A549 (cell line): Measurements from ENCODE around the gene SMIM30. TPM values are rescaled to one million over a fixed set of nuclear protein-coding genes. Genes with fewer than 3 reads are reported as not detected.

Source experiments
- ATAC-seq, 2 experiments: fragments of 200-7000 bp in 1 of 2; fragments of >200 bp in 1 of 2; cut with Nextera tagmentation in 1 of 2; cut with Tn5 transposase in 1 of 2; 3 replicates each; pipeline versions ENCODE4 v1.8.0 to v1.9.1; 2018 to 2020; ENCODE audit warnings: mild to moderate bottlenecking in 1 of 2, moderate library complexity in 1 of 2
- CTCF ChIA-PET: fragments of 300-600 bp; sonication (Branson Sonifier 250); formaldehyde crosslinking; extraction: SDS; loops from one replicate; lab custom pipeline; 2021; ENCODE audit warnings: antibody characterized with exemption, inconsistent platforms; lab: Yijun Ruan, JAX
- POLR2A ChIA-PET: fragments of 350-600 bp; formaldehyde crosslinking; extraction: SDS; loops from one replicate; lab custom pipeline; 2021; ENCODE audit warnings: antibody characterized with exemption, inconsistent platforms; lab: Yijun Ruan, JAX
- DNase-seq, 2 experiments: peaks; one replicate each; pipeline versions ENCODE4 v3.0.0 to v3.0.0-alpha.2; 2011 to 2016; ENCODE audit warnings: low read depth in 1 of 2, low spot score in 1 of 2
- FAIRE-seq: peaks from 2 replicates; lab custom pipeline; 2011; peaks lifted over from hg19 to GRCh38; lab: Jason Lieb, UNC
- H3K27ac ChIP-seq, 2 experiments: fragments of >200 bp; sonication (Bioruptor Twin); formaldehyde crosslinking; 3 replicates each; pipeline ENCODE4 v1.5.1; 2016 to 2017
- H3K4me1 ChIP-seq: fragments of >200 bp; sonication (Bioruptor Twin); formaldehyde crosslinking; 3 replicates; pipeline ENCODE4 v1.6.1; 2016
- H3K4me2 ChIP-seq: fragments of >200 bp; sonication (Bioruptor Twin); formaldehyde crosslinking; 3 replicates; pipeline ENCODE4 v1.6.1; 2016
- H3K4me3 ChIP-seq: fragments of >200 bp; sonication (Bioruptor Twin); formaldehyde crosslinking; 3 replicates; pipeline ENCODE4 v1.5.1; 2016
- H3K9me3 ChIP-seq: fragments of >200 bp; sonication (Bioruptor Twin); formaldehyde crosslinking; 3 replicates; pipeline ENCODE4 v1.6.1; 2016
- BHLHE40 ChIP-seq: IDR thresholded peaks from 2 replicates; pipeline ENCODE4 v1.6.1; 2012; ENCODE audit warnings: low read depth, low read length, inconsistent platforms
- CHD4 ChIP-seq: fragments of 200-600 bp; sonication (generic); IDR thresholded peaks from 2 replicates; pipeline ENCODE4 v1.6.1; 2016; ENCODE audit warnings: antibody characterized with exemption, mild to moderate bottlenecking, borderline replicate concordance
- E2F6 ChIP-seq: IDR thresholded peaks from 2 replicates; pipeline ENCODE4 v1.6.1; 2012; ENCODE audit warnings: low read depth, borderline replicate concordance
- EHF ChIP-seq: fragments of 250-450 bp; sonication (Bioruptor Pico); IDR thresholded peaks from 2 replicates; pipeline ENCODE4 v1.5.0; 2020; ENCODE audit warnings: mild to moderate bottlenecking
- FOSB ChIP-seq: fragments of 250-450 bp; sonication (Bioruptor Pico); IDR thresholded peaks from 2 replicates; pipeline ENCODE4 v1.5.0; 2020; ENCODE audit warnings: mild to moderate bottlenecking, moderate library complexity
- HES2 ChIP-seq: fragments of >200 bp; sonication (Bioruptor Twin); formaldehyde crosslinking; IDR thresholded peaks from 2 replicates; pipeline ENCODE4 v1.6.1; 2016
- HMGXB4 ChIP-seq: fragments of 250-450 bp; sonication (Bioruptor Pico); IDR thresholded peaks from 2 replicates; pipeline ENCODE4 v1.5.0; 2021; ENCODE audit warnings: mild to moderate bottlenecking, moderate library complexity, borderline replicate concordance
- HOXA7 ChIP-seq: fragments of 250-450 bp; sonication (Bioruptor Pico); IDR thresholded peaks from 2 replicates; pipeline ENCODE4 v1.5.0; 2020; ENCODE audit warnings: mild to moderate bottlenecking, moderate library complexity
- JUN ChIP-seq, 2 experiments: fragments of >200 bp; sonication (Bioruptor Twin); formaldehyde crosslinking; IDR thresholded peaks; 2 replicates in 1 of 2; 3 replicates in 1 of 2; pipeline ENCODE4 v1.6.1; 2016 to 2017
- MAZ ChIP-seq: fragments of 150-350 bp; IDR thresholded peaks from 2 replicates; pipeline ENCODE4 v1.6.1; 2014; ENCODE audit warnings: antibody characterized with exemption, low read depth, low read length, borderline replicate concordance
- NPAS2 ChIP-seq: fragments of 250-450 bp; sonication (Bioruptor Pico); IDR thresholded peaks from 2 replicates; pipeline ENCODE4 v1.8.0; 2022; ENCODE audit warnings: mild to moderate bottlenecking, moderate library complexity, borderline replicate concordance
- PBX3 ChIP-seq: IDR thresholded peaks from 2 replicates; pipeline ENCODE4 v1.6.1; 2012
- POLR2AphosphoS2 ChIP-seq: conservative IDR thresholded peaks from 2 replicates; pipeline ENCODE4 v1.6.1; 2012; ENCODE audit warnings: low read length, improper control_type of control experiment, inconsistent platforms
- RNF2 ChIP-seq: fragments of 200-600 bp; sonication (generic); IDR thresholded peaks from 2 replicates; pipeline ENCODE4 v1.6.1; 2016; ENCODE audit warnings: low read depth, mild to moderate bottlenecking, antibody characterized with exemption, moderate library complexity, borderline replicate concordance
- TP53 ChIP-seq: fragments of 250-450 bp; sonication (Bioruptor Pico); IDR thresholded peaks from 2 replicates; pipeline ENCODE4 v1.5.0; 2021; ENCODE audit warnings: mild to moderate bottlenecking, moderate library complexity
- USF2 ChIP-seq: fragments of 450-650 bp; IDR thresholded peaks from 2 replicates; pipeline ENCODE4 v1.6.1; 2014; ENCODE audit warnings: antibody characterized with exemption
- ZC3H11A ChIP-seq: fragments of 450-650 bp; IDR thresholded peaks from 2 replicates; pipeline ENCODE4 v1.6.1; 2014; ENCODE audit warnings: antibody characterized with exemption, mild to moderate bottlenecking
- ZSCAN20 ChIP-seq: fragments of 250-450 bp; sonication (Bioruptor Pico); IDR thresholded peaks from 2 replicates; pipeline ENCODE4 v1.8.0; 2022; ENCODE audit warnings: mild to moderate bottlenecking, moderate library complexity
- WGBS: methylation state at CpG from one replicate; pipeline ENCODE4 v1.1.6; 2017; ENCODE audit errors: missing lambda C conversion rate; 5-methylcytosine and 5-hydroxymethylcytosine counted together
- polyA plus RNA-seq, 4 experiments: library from polyadenylated mRNA; depleted of rRNA in 3 of 4; stranded (reverse); fragments of >200 nt; fragmentation: RNase III in 1 of 4; extraction: RNeasy Plus Mini Kit Qiagen cat#74134 plus additional on column Dnase treatment in 1 of 4; gene quantifications; 2 replicates in 3 of 4; 3 replicates in 1 of 4; pipeline ENCODE4 v1.2.3, GENCODE V29; 2011 to 2017

The SMIM30 gene
- polyA plus RNA-seq, 2 of the 4 experiments (the other 2 are of a cell fraction): 47.1 to 62.7 TPM

- H3K27ac ChIP-seq: no peak overlapping the region
- TF ChIP-seq MAZ (no peak), RNF2 (no peak), HMGXB4 (CRISPR knock-in tag) (no peak), TP53 (CRISPR knock-in tag) (no peak), FOSB (CRISPR knock-in tag) (no peak), PBX3 (no peak)
- H3K4me2 ChIP-seq: no peak overlapping the region
- no peaks in the 10 kb centered on the region for H3K9me3 ChIP-seq
- ChIA-PET CTCF (interaction anchor here (1.0 kb wide), 1 partner anchor 11 kb away, joined by 3 read pairs; no protein-coding TSS in a partner anchor), POLR2A (no interaction called here)
- 8% methylated on average over 2 of the region's 2 CpGs for WGBS
- ATAC-seq (no peak), FAIRE-seq (no peak), DNase-seq (no peak)
- no peaks in the 10 kb centered on the region for H3K4me1 ChIP-seq
- H3K4me3 ChIP-seq: no peak overlapping the region
These were observed 25.3 kb upstream of the SMIM30 start for GRCh38 chr7:113143486-113144257.

GRCh38 chr7:113142385-113143119 lies 24.2 kb upstream of the SMIM30 start:
- 13% methylated on average over 5 of the region's 5 CpGs for whole genome bisulfite sequencing
- Histone ChIP-seq H3K27ac (no peak overlapping the region), H3K4me3 (no peak overlapping the region), H3K4me2 (no peak overlapping the region), H3K4me1 (no peaks in the 10 kb centered on the region), H3K9me3 (no peaks in the 10 kb centered on the region)
- TF ChIP-seq CHD4 (no peak), NPAS2 (CRISPR knock-in tag) (no peak), POLR2AphosphoS2 (no peak), BHLHE40 (no peak), E2F6 (no peak), EHF (CRISPR knock-in tag) (no peak), JUN (IDR thresholded peaks at IDR 0.05) (no peak), HES2 (no peak), FOSB (CRISPR knock-in tag) (no peak), USF2 (no peak), ZC3H11A (no peak), ZSCAN20 (CRISPR knock-in tag) (no peak), HOXA7 (CRISPR knock-in tag) (no peak)
- DNase-seq (no peak), FAIRE-seq (no peak), ATAC-seq (no peak)
- CTCF ChIA-PET: no interaction called here
- POLR2A ChIA-PET: no interaction called here
